VCaP (cell line): ENCODE measurements around the gene LEF1.

ENCODE experiments used
- H3K27ac ChIP-seq: fragments of 450-650 bp; 2 replicates; pipeline ENCODE4 v1.5.1; 2017
- CTCF ChIP-seq: fragments of 450-650 bp; conservative IDR thresholded peaks from 2 replicates; pipeline ENCODE4 v1.5.1; 2017; ENCODE audit warnings: mild to moderate bottlenecking, moderate library complexity

Gene LEF1

GRCh38 chr4:108044951-108045686 is 123.6 kb downstream of the LEF1 start:
- H3K27ac ChIP-seq: peak overlapping the region; percentile 42
- no peak for TF ChIP-seq CTCF

- TF ChIP-seq CTCF: no peak
- H3K27ac ChIP-seq: no peak overlapping the region
Observed at GRCh38 chr4:108043526-108043925, 125.2 kb downstream of the LEF1 start.

GRCh38 chr4:108042927-108043326 is 125.8 kb downstream of the LEF1 start:
- H3K27ac ChIP-seq: no peak overlapping the region
- 0 out of 2 replicates have a peak, but pooled peaks have one; percentile 15 for TF ChIP-seq CTCF

- H3K27ac ChIP-seq: no peak overlapping the region
- no peak for TF ChIP-seq CTCF
Observed at GRCh38 chr4:108037884-108038283, 130.8 kb downstream of the LEF1 start.

GRCh38 chr4:108036213-108036612 is 132.5 kb downstream of the LEF1 start:
- H3K27ac ChIP-seq: no peak overlapping the region
- no peak for TF ChIP-seq CTCF

GRCh38 chr4:108035691-108036090 is 133.0 kb downstream of the LEF1 start:
- TF ChIP-seq CTCF: no peak
- no peak overlapping the region for H3K27ac ChIP-seq

- no peak for TF ChIP-seq CTCF
- H3K27ac ChIP-seq: no peak overlapping the region; the same call in 1 of the 2 replicates
Observed at GRCh38 chr4:108034565-108034964, 134.2 kb downstream of the LEF1 start.
